Skeletal muscle cell (primary cell): ENCODE data around the gene ARHGAP36.

Experiments
- DNase-seq: peaks from one replicate; pipeline ENCODE4 v3.0.0-alpha.2; 2010; ENCODE audit warnings: low read depth
- H3K4me3 ChIP-seq: 2 replicates; pipeline ENCODE4 v1.5.1; 2011; ENCODE audit warnings: low read depth, mild to moderate bottlenecking, control low read depth, low read length, moderate library complexity

Gene ARHGAP36, protein sequence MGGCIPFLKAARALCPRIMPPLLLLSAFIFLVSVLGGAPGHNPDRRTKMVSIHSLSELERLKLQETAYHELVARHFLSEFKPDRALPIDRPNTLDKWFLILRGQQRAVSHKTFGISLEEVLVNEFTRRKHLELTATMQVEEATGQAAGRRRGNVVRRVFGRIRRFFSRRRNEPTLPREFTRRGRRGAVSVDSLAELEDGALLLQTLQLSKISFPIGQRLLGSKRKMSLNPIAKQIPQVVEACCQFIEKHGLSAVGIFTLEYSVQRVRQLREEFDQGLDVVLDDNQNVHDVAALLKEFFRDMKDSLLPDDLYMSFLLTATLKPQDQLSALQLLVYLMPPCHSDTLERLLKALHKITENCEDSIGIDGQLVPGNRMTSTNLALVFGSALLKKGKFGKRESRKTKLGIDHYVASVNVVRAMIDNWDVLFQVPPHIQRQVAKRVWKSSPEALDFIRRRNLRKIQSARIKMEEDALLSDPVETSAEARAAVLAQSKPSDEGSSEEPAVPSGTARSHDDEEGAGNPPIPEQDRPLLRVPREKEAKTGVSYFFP

DNA sequence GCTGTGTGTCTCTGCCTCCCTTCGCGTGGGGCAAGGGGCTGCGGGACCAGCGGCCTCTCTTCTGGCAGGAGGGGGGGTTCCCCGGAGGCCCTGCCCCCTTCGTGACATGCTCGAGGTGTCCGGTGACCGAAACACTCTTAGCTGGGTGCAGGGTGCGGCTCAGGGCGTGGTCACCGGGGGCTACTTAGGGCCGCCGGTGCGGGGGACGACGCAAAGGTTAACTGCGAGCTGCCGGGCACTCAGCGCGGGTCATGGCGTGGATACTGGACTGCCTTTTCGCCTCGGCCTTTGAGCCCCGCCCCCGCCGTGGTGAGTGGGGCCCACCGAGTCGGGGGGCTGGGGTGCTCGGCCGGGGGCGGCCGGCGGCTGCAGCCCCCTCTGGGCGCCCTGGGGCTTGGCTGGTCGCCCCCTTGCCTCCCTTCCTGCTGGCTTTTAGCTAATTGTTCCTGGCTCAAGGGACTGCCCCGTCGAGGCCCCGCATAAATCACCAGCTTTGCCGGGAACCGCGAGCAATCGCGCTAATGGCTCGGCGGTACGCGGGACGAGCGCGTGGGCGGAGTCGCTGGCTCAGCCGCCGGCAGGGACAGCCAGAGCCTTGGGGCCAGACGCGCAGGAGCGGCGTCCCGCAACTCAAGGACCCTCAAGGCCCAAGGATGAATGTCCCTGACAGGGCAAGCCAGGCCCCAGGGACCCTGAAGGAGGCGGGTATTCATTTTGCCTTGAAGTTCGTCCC is at the start of gene ARHGAP36:
ARHGAP36 (plus strand) TSS at position 211 of the 733 bp plus-strand sequence. CDS start 23,320 bp downstream, outside the sequence.
- H3K4me3 ChIP-seq: no peak within 1 kb of the TSS
- no peak for DNase-seq

DNA sequence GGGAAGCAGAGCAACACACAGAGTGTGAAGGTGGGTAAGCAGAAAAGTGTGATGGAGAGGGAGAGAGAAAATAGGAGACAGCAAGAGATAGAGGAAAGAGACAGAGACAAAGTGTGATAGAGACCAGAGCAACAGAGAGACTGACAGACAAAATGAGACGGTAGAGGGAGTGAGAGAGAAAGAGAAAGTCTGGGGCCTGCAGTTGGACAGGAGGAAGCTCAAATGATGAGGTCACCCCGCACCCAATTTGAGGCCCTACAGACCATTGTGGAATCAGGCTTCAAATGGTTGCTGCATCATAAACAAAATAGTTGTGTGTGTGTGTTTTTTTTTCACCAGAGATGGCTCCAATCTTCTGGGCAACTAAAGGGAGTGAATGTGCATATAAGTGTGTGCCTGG is 48.0 kb upstream of the ARHGAP36 start:
- DNase-seq: no peak
- no peak overlapping the region for H3K4me3 ChIP-seq

DNA sequence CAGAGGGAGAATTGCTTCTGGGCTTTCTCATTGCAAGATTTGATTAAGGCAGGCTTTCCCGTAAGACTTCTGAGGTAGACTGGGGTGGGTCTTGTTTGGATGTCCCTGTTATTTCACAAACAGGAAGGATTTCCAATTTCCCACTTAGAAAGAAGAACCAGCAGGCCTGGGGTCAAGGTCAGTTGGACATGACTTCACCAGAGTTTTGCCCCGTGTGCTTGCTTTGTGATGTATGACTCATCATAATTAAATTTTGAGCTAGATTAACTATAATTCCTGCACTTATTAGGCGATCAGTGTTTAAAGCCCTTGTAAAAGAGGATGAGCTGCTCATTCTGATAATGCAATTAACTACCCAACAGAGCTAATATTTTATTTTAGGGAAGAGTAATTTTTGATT is 32.8 kb upstream of the ARHGAP36 start:
- no peak for DNase-seq
- no peak overlapping the region for H3K4me3 ChIP-seq

DNA sequence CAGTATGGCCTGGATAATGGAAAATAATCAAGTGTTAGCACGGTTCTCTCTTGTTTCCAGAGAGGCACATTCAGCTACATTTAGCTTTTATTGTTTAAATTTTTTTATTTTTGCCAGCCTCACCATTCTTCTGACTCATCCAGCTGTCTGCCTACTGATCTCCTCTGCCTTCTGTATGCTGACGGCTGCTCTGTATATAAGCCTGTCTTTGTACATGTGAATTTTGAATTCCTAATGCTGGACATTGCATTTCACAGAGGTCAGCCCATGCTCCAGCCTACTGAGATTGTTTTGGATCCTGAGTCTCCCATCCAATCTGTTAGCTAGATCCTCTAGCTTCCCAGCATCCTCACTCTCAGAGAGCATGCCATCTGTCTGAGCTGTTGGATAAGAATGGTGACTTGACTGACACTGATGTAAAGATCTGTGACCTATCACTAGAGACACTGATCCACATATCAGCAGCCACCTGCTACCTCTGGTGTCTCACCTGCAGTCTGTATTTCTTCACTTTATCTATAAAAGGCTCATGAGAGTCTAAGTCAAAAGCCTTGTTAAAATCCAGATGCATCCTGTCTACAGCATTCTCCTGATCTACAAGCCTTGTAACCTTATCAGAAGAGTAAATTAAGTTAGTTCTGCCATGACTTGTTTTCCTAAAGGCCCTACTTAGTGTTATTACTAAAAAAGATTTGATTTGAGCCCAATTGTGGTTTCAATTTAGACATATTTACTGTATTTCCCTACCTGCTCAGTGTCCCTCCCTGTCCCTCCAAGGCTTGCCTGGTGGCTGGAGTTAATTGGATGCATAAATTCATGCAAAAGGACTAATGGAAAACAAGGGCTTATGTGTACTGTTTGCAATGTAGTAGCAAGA is 25.6 kb upstream of the ARHGAP36 start:
- DNase-seq: no peak

DNA sequence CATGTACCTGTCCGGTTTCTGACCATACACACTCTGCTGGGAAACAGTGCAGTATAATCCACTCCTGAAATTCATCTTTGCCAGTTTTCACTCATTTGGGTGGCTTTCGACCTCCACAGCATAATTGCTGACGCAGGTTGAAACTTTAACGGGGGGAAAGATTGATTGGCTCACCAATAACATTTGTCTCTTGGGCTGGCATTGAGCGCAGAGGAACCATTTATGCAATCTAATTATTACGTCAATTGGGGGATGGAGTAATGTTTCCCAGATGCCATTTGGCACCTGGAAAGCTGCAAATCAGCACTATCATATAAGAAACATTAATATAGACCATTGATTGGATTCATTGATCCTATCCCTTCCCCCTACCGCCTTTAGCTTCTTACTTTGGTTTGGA is 24.1 kb upstream of the ARHGAP36 start:
- H3K4me3 ChIP-seq: no peak overlapping the region

More for the DNA sequence above, 25.6 kb upstream of the ARHGAP36 start:
- no peak overlapping the region for H3K4me3 ChIP-seq

DNA sequence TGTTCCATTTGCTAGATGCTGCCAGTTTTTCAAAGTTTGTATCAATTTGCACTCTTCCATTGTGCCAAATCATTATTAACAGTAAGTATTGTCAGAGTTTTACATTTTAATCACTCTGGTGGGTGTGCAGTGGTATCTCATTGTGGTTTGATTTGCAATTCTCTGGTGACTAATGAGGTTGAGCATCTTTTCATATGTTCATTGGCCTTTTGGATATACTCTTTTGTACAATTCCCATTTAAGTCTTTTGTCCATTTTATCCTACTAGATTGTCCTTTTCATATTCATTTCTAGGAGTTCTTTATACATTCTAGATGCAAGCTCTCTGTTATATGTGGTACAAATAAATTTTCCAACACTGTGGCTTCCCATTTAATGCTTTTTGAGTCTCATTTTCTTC is 17.4 kb upstream of the ARHGAP36 start:
- no peak overlapping the region for H3K4me3 ChIP-seq
- DNase-seq: no peak

More for the DNA sequence above, 24.1 kb upstream of the ARHGAP36 start:
- no peak for DNase-seq

DNA sequence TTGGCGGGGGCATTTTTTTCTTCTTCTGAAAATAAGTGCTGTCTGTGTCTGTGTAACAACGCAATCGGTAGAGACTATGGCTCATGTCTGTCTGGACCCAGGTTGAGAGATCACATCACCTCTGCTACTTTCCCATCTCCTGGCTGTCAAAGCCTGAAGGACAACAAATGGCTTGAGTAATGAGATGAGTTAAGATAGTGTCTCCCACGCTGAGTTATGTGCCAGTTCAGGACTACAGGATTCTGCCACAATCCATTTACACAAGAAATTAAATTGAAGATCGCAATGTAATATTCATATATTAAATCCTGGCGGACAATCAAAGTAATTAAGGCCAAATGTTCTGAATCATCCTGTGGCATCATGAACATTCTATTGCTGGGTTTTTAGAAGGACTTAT is 16.5 kb upstream of the ARHGAP36 start:
- H3K4me3 ChIP-seq: no peak overlapping the region
- DNase-seq: no peak

DNA sequence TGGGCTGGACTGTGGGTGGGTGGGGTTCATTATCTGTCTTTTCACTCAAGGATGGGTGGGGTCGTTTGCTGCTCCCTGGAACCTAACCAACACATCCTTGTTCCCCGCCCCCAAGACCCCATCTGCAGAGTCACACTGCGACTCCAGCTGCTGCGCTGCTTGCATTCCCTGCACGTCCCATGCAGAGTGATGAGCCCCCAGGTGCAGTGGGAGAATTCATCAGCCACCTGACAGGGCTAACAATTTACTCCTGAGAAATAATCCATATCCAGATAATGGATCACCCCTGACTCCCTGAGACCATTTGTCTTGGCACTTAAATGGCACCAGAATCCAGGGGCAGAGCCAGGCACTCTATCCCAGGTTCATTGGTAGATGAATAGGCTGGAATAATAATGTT is 12.4 kb upstream of the ARHGAP36 start:
- DNase-seq: no peak
- no peak overlapping the region for H3K4me3 ChIP-seq

DNA sequence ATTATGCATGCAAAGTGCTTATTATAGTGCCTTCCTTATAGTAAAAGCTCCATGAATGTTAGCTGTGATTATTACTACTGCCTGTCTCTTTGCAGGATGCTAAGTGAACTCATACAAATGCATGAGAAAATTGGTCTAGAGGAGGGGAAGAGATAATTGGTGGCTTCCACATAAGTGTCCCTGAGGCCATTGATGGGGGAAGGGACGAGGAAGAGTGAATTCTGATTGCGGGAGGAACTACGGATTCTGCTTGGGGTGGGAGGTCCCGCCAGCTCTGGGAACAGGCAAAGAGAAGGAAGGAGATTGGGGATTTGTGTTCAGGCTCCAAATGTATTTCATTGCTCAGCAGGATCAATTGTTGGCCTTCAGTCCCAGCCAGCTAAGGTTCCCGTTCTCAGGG is 11.6 kb upstream of the ARHGAP36 start:
- H3K4me3 ChIP-seq: no peak overlapping the region
- no peak for DNase-seq

DNA sequence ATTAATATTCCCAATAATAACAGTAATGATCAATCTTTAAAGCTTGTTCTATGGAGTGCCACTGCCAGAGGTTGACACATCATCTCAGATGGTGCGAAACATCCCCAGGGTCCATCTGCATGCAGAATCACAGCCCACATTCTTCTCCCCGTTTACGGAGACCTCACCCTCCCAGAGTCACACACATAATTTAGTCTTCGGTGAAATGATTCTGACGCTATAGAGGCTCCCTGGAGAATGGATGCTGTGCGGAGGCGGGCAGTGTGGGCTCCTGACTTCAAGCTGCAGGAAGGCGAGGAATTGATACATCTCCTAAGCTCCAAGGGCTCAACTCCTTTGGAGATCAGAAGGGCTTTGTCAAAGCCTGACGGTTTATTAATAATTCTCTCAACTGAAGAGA is 11.0 kb upstream of the ARHGAP36 start:
- no peak for DNase-seq
- H3K4me3 ChIP-seq: no peak overlapping the region

DNA sequence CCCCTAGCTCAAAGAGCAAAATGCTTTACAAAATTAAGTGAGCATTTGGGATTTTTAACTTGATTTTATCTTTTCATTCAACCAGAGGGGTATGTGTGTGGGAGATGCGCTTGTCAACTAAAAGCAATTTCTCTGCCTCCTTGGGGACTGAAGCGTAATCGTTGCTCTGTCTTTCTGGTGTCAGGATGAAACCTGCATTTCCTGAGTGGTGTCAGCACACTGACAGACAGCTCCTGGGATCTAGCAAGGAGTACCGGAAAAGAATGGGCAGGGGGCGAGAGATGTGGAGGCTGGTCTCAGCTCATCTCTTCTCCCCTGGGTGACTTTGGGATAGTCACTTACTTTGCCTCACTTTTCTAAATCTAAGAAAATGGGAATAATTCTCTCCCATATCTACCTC is 5.1 kb upstream of the ARHGAP36 start:
- DNase-seq: no peak
- no peak overlapping the region for H3K4me3 ChIP-seq

DNA sequence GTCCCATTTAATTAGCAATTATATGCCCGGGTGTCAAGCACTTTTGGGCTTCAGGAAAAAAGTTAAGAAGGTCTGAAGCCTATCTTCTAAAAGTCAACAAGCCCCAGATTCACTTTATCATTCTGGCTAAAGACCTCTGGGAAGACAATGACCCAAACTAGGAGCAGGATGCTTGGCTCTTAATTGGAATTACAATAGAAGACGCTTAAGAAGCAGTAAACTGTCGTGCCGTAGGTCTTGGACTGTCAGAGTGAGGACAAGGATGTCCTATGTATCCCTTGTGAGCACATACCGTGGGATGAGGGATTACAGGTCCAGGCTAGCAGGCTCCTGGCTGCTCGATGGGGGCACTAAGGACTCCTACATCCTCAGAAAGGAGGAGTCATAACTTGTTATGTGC is 3.2 kb upstream of the ARHGAP36 start:
- H3K4me3 ChIP-seq: no peak overlapping the region
- DNase-seq: no peak

DNA sequence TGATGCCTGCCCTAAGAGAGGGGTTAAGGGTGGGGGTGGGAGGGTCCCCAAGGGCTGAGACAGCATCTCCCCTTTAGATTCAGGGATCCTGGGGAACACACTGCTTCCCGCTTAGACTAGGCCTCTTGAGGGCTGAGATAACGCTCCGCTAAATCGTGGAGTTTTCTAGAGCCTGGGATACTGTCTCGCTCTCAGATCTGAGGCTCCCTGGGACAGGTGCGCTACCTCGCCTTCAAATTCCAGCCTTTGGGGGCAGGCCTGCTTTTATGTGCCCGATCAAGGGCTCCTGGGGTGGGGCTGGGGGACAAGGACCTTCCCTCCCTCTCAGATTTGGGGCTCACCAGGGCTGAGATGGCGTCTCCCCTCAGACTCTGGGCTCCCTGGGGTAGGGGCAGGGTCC is 440 bp upstream of the ARHGAP36 start:
- DNase-seq: no peak
- no peak overlapping the region for H3K4me3 ChIP-seq

DNA sequence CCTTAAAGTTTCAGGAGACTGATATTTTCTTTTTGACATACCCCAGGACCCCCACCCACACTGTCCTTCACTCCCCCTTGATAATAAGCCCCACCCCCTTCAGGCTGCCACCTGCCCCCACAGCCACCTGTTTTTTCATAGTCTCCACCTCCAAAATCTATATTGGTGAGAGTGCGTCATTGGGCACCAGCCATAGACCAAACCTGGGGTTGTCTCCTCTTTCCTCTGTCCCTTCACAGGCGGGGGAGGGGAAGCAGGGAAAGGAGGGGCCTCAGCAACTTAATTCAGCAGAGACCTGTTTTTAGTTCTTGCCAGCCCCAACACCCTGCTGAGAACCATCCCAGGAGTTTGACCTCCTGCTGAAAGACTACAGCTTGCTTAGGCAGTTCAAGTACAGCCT is 1.1 kb downstream of the ARHGAP36 start:
- DNase-seq: no peak
- no peak overlapping the region for H3K4me3 ChIP-seq

DNA sequence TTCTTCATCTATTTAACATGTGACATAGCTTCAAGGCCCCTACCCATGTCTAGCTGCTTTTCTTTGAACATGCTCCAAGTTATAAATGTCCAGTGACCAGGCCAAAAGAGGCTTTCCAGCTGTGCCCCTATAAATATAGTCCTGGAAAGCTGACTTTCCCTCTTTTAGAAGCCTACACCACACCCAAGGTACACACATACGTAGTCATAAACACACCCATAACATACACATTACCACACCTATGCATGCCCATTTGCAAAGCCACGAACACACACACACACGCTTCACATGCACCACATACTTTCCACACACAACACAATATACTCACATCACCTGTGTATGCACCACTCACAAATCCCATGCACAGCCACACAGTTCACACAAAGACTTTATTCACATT is 2.0 kb downstream of the ARHGAP36 start:
- no peak for DNase-seq
- no peak overlapping the region for H3K4me3 ChIP-seq

DNA sequence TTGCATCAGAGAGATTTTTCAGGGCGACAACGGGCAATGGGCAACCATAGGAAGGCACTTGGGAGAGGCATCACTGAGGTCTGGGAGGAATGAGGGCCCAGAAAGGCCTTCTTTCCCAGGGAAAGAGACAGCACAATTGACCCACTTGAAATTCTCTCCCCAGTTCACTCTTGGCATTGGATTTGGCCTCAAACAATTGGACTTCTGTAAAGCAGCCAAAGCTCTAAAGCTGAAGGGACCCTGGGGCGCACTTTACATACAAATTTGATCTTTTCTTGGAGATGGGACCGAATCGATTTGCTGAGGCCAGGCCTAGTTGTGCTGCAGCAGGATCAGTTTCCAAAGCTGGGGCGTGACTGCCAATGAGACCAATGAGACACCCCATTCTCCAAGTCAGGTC is 3.2 kb downstream of the ARHGAP36 start:
- no peak for DNase-seq
- no peak overlapping the region for H3K4me3 ChIP-seq

DNA sequence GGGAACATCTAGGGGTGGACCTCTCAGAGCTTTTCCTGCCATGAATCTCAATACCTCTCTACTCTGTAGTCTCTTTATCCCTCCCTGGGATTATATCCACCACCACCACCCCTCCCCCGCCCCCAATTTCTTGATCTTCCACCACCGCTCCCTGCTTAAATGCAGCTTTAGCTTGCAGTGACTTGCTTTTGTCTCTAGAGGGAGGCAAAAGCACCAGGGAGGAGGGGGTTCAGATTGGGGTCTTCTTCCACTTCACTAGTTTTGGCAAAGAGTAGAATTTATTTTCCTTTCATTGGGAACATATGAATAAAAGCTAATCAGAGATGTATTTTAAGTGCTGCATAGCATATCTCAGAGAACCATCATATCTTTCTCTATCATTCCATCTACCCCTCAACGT is 5.5 kb downstream of the ARHGAP36 start:
- no peak overlapping the region for H3K4me3 ChIP-seq
- no peak for DNase-seq

DNA sequence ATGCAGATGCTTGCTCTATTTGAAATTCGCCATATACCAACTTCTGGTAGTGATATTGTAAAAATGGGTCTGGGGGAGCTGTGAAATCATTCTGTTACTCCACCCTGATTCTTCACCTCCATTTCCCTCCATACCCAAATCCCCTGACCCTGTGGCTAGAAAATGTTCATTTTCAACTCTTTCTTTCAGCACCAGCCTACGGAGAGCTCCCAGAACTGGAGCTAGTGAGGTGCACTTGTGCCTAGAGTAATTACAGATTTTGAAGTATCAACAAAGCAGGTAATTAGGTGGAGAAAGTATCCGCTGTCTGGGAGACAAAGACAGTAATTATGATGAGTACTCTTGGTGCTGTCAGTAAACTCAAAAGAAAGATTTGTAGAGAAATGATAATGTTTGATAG is 8.1 kb downstream of the ARHGAP36 start:
- no peak for DNase-seq
- H3K4me3 ChIP-seq: no peak overlapping the region

DNA sequence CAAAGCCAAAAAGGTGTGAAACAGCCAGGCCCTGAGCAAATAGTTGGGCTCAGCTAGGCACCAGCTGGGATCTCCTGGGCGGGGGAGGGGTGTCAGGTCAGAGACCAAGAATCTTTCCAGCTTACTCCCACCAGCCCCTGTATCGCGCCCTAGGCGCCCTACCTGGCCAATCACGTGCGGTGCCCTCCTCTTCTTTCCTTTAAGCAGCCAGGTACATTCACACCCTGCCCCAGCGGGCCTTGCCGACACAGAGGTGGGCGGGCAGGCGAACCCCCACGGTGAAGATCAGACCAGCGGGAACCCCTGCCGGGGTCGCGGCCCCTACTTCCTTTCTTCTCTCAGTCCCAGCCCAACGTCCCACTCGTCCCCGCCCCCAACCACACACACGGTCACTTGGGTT is 9.1 kb downstream of the ARHGAP36 start:
- DNase-seq: no peak

More for the DNA sequence above, 9.1 kb downstream of the ARHGAP36 start:
- no peak overlapping the region for H3K4me3 ChIP-seq
